Suprapubic skin (tissue), 4 donors: ENCODE measurements around the gene LPAR5.

Experiments used
- CTCF ChIP-seq, 2 donors: fragments of 200-600 bp in 1 of 2; fragments of 450-650 bp in 1 of 2; sonication (generic) in 1 of 2; IDR thresholded peaks; one replicate each; pipeline ENCODE4 v1.5.1; 2016 to 2019; ENCODE audit warnings: antibody characterized with exemption in 2 of 2, mild to moderate bottlenecking in 1 of 2, moderate library complexity in 1 of 2
- EP300 ChIP-seq: sonication (generic); formaldehyde crosslinking; IDR thresholded peaks from one replicate; pipeline ENCODE4 v1.6.1; 2017; ENCODE audit warnings: antibody characterized with exemption
- POLR2A ChIP-seq, 2 donors: fragments of 450-650 bp; IDR thresholded peaks; one replicate each; pipeline ENCODE4 v1.6.1; 2017; ENCODE audit warnings: antibody characterized with exemption in 2 of 2, mild to moderate bottlenecking in 2 of 2, moderate library complexity in 2 of 2
- POLR2AphosphoS5 ChIP-seq, 3 donors: sonication (generic); formaldehyde crosslinking; IDR thresholded peaks; one replicate each; pipeline ENCODE4 v1.6.1; 2017; ENCODE audit warnings: antibody characterized with exemption in 3 of 3

GRCh38 chr12:6615802-6616201 lies 20.0 kb downstream of the LPAR5 start:
- TF ChIP-seq POLR2A (IDR thresholded peaks at IDR 0.05) (no peak), CTCF (IDR thresholded peaks at IDR 0.05) (no peak), POLR2AphosphoS5 (IDR thresholded peaks at IDR 0.05) (no peak), EP300 (no peak)
